AG04450 (cell line): ENCODE results near the gene EPHX1. TPM values are rescaled to one million over a fixed set of nuclear protein-coding genes. Genes with fewer than 3 reads are reported as not detected.
"Not testable (repeated sequence)": the region's sequence is repeated elsewhere in the genome, so short reads cannot be mapped to it uniquely, and the experiment has no call there.

Source experiments
- CTCF ChIA-PET: fragments of 300-600, 350-600 bp; formaldehyde crosslinking; extraction: SDS; loops from one replicate; lab custom pipeline; 2022; ENCODE audit warnings: antibody characterized with exemption, inconsistent platforms; lab: Charles Lee
- POLR2A ChIA-PET: fragments of 350-600 bp; formaldehyde crosslinking; extraction: SDS; loops from one replicate; lab custom pipeline; 2021; ENCODE audit warnings: antibody characterized with exemption, inconsistent platforms; lab: Yijun Ruan, JAX
- DNase-seq: peaks from one replicate; pipeline ENCODE4 v3.0.0-alpha.2; 2011; ENCODE audit warnings: low read depth, low spot score
- H3K27ac ChIP-seq: one replicate; pipeline ENCODE4 v1.5.1; 2012; ENCODE audit warnings: low read depth, low read length, control low read depth
- H3K27me3 ChIP-seq: one replicate; pipeline ENCODE4 v1.6.0; 2012; ENCODE audit warnings: low read length; ENCODE audit not compliant: control insufficient read depth, insufficient read depth
- H3K4me3 ChIP-seq: 2 replicates; pipeline ENCODE4 v1.5.1; 2011; ENCODE audit warnings: mild to moderate bottlenecking, low read depth, low read length, control low read depth
- H3K9me3 ChIP-seq: 2 replicates; pipeline ENCODE4 v1.5.1; 2012; ENCODE audit warnings: low read length; ENCODE audit not compliant: control insufficient read depth, insufficient read depth
- CTCF ChIP-seq: IDR thresholded peaks from 2 replicates; pipeline ENCODE4 v1.5.1; 2011; ENCODE audit warnings: low read depth, low read length, control low read depth, inconsistent platforms
- polyA plus RNA-seq: library from polyadenylated mRNA; depleted of rRNA; stranded (reverse); fragments of >200 nt; gene quantifications from 2 replicates; pipeline ENCODE4 v1.2.3, GENCODE V29; 2011

Gene EPHX1
- polyA plus RNA-seq, 1 experiment = 41.3 TPM

DNA sequence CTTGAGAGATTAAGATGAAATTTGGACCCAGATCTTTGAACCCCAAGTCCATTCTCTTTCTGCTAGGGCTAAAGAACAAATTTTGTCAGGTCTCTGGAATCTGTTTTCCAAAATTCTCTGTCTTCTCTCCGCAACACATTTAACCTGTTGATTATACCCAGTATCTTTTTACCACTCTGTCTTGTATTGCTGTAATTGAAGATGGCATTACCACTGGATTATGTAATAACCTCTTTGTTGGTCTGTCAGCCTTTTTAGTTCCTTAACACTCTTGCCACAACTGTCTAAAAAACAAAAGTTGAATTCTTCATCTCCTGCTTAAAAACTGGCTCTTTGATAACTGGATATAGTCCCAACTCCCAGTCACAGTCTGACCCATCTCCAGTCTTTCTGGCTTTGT is 29.3 kb upstream of the EPHX1 start:
- no peak for TF ChIP-seq CTCF
- no peak overlapping the region for H3K4me3 ChIP-seq
- no peak for DNase-seq
- H3K9me3 ChIP-seq = no peaks in the 10 kb centered on the region
- ChIA-PET POLR2A (no interaction called here), CTCF (interaction anchor here (0.7 to 4.7 kb wide), 2 partner anchors 231 to 306 kb away, joined by 10 to 19 read pairs; no protein-coding TSS in a partner anchor)
- no peak overlapping the region for H3K27ac ChIP-seq
- no peaks in the 10 kb centered on the region for H3K27me3 ChIP-seq

DNA sequence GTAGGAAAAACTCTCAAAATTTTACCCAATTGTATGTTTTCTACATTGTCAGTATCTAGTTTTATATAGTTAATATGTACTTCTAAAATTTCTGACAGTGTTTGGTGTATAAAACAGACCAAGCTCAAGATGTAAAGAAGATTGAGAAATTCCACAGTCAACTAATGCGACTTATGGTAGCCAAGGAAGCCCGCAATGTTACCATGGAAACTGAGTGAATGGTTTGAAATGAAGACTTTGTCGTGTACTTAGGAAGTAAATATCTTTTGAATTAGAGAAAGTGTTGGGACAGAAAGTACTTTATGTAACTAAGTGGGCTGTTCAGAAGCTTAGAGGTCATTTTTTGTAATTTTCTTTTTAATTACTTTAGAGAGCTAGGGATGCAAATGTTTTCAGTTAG is 20.8 kb upstream of the EPHX1 start:
- CTCF ChIA-PET = not testable (repeated sequence)
- POLR2A ChIA-PET = interaction anchor here (0.6 to 1.7 kb wide), 3 partner anchors 12 to 136 kb away, joined by 3 to 12 read pairs (median 6); partner anchors contain the start of genes ENAH and SRP9

GRCh38 chr1:225794954-225795353 is 15.0 kb upstream of the EPHX1 start:
- peaks cover 12% of the 10 kb centered on the region for H3K9me3 ChIP-seq
- no peaks in the 10 kb centered on the region for H3K27me3 ChIP-seq
- CTCF ChIA-PET = no interaction called here
- no peak for DNase-seq
- H3K4me3 ChIP-seq = no peak overlapping the region
- H3K27ac ChIP-seq = no peak overlapping the region
- POLR2A ChIA-PET = no interaction called here
- TF ChIP-seq CTCF = no peak

More for the DNA sequence above, 20.8 kb upstream of the EPHX1 start:
- peaks cover 12% of the 10 kb centered on the region for H3K9me3 ChIP-seq
- not testable (repeated sequence) for DNase-seq, H3K27ac ChIP-seq, H3K27me3 ChIP-seq, H3K4me3 ChIP-seq

- H3K4me3 ChIP-seq, POLR2A ChIA-PET, DNase-seq, H3K27ac ChIP-seq, H3K27me3 ChIP-seq, H3K9me3 ChIP-seq: not testable (repeated sequence)
- CTCF ChIA-PET = interaction anchor here (1.0 kb wide), 1 partner anchor 23 kb away, joined by 3 read pairs; no protein-coding TSS in a partner anchor
Observed at GRCh38 chr1:225796097-225796496, 13.8 kb upstream of the EPHX1 start.

DNA sequence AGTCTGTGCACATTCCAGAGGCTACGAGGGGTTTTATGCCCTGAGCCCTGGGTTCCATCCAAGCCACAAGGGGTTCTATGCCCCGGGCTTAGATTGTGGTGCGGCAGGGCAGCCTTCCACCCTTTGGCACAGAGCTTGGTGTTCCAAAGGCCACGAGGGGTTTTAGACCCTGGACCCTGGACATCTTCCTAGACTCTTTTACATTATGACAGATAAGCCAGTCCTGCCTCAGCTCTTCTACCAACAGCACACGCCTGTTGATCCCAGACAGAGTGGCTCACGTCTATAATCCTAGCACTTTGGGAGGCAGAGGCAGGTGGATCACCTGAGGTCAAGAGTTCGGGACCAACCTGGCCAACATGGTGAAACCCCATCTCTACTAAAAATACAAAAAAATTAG is 8.8 kb upstream of the EPHX1 start:
- POLR2A ChIA-PET = interaction anchor here (0.9 kb wide), 1 partner anchor 16 kb away, joined by 5 read pairs; no protein-coding TSS in a partner anchor

DNA sequence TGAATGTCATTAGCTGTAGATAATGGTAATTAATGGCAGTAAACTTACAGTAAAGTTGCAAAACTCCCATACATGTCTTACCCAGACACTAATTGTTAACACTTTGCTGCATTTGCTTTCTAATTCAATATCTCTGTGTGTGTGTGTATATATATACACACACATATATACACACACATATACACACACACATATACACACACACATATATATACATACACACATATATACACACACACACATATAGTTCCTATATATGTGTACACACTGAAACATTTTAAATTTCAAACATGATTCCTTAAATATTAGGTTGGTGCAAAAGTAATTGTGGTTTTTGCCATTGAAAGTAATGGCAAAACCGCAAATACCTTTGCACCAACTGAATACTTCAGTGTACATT is 3.7 kb upstream of the EPHX1 start:
- DNase-seq = no peak
- no peak overlapping the region for H3K4me3 ChIP-seq
- no peak for TF ChIP-seq CTCF
- ChIA-PET POLR2A (no interaction called here), CTCF (interaction anchor here (0.7 kb wide), 1 partner anchor 10 kb away, joined by 3 read pairs; no protein-coding TSS in a partner anchor)
- no peak overlapping the region for H3K27ac ChIP-seq
- no peaks in the 10 kb centered on the region; the same call in 1 of the 2 replicates for H3K9me3 ChIP-seq
- H3K27me3 ChIP-seq = no peaks in the 10 kb centered on the region

More for the DNA sequence above, 8.8 kb upstream of the EPHX1 start:
- CTCF ChIA-PET, H3K27ac ChIP-seq, DNase-seq, H3K9me3 ChIP-seq, H3K27me3 ChIP-seq, H3K4me3 ChIP-seq: not testable (repeated sequence)

DNA sequence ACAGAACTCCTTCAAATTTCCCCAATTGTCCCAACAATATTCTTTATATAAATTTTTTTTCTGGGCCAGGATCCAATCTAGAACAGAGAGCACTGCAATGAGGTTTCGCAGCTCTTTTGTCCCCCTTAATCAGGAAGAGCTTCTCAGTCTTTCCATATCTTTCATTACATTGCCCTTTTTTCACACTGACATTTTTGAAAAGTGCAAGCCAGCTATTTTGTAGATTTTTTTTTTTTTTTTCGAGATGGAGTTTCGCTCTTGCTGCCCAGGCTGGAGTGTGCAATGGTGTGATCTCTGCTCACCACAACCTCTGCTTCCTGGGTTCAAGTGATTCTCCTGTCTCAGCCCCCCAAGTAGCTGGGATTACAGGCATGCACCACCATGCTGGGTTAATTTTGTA is 3.2 kb upstream of the EPHX1 start:
- CTCF ChIA-PET = interaction anchor here (0.7 kb wide), 1 partner anchor 10 kb away, joined by 3 read pairs; no protein-coding TSS in a partner anchor
- DNase-seq, POLR2A ChIA-PET, H3K27me3 ChIP-seq, H3K4me3 ChIP-seq, H3K27ac ChIP-seq, H3K9me3 ChIP-seq: not testable (repeated sequence)
